ENCODE measurements around the gene APOL1.

GRCh38 chr22:36238373-36239149 is 14.4 kb upstream of the APOL1 start:
- no peak for TF ChIP-seq FOS (IDR thresholded peaks at IDR 0.05; ENCODE audit: borderline replicate concordance, extremely low read depth, insufficient read length)
- no peak for TF ChIP-seq CTCF (IDR thresholded peaks at IDR 0.05 in 2 of 3, conservative IDR thresholded peaks at IDR 0.05 in 1 of 3; ENCODE audit: control insufficient read depth in 2 of 3, extremely low read depth in 1 of 3, insufficient read depth in 1 of 3, low read depth in 3 of 3, low read length in 3 of 3)
- TF ChIP-seq MLLT1 (IDR thresholded peaks at IDR 0.05) = no peak
- TF ChIP-seq PML (IDR thresholded peaks at IDR 0.05; ENCODE audit: low read length) = no peak
- no peak for TF ChIP-seq ZZZ3 (IDR thresholded peaks at IDR 0.05; ENCODE audit: control insufficient read depth, insufficient read length, low read depth)
- no peak for TF ChIP-seq RAD51 (IDR thresholded peaks at IDR 0.05)
- no peak for TF ChIP-seq ETV6 (conservative IDR thresholded peaks at IDR 0.05 in 1 of 2, IDR thresholded peaks at IDR 0.05 in 1 of 2; ENCODE audit: borderline replicate concordance in 1 of 2, low read depth in 1 of 2)
- TF ChIP-seq POLR2A (IDR thresholded peaks at IDR 0.05; ENCODE audit: low read depth, low read length) = no peak
- no peak for TF ChIP-seq RBBP5 (conservative IDR thresholded peaks at IDR 0.05)
- no peak for TF ChIP-seq SIN3A (IDR thresholded peaks at IDR 0.05; ENCODE audit: low read depth, low read length)
- no peak for TF ChIP-seq HDGF (IDR thresholded peaks at IDR 0.05)
- no peak for TF ChIP-seq ZBTB11 (CRISPR knock-in tag; IDR thresholded peaks at IDR 0.05)
- no peak for TF ChIP-seq NFIC (IDR thresholded peaks at IDR 0.05; ENCODE audit: low read depth, low read length)
- TF ChIP-seq ATF7 (IDR thresholded peaks at IDR 0.05; ENCODE audit: low read depth) = no peak
